GM21515 (cell line): ENCODE measurements around the gene DHX34.

Source experiments
- ATAC-seq: cut with Tn5 transposase; IDR thresholded peaks from one replicate; pipeline ENCODE4 v1.9.1; 2021; ENCODE audit not compliant: unreplicated experiment

Gene DHX34

GRCh38 chr19:47417107-47417745 is 68.1 kb downstream of the DHX34 start:
- no peak for ATAC-seq

DNA sequence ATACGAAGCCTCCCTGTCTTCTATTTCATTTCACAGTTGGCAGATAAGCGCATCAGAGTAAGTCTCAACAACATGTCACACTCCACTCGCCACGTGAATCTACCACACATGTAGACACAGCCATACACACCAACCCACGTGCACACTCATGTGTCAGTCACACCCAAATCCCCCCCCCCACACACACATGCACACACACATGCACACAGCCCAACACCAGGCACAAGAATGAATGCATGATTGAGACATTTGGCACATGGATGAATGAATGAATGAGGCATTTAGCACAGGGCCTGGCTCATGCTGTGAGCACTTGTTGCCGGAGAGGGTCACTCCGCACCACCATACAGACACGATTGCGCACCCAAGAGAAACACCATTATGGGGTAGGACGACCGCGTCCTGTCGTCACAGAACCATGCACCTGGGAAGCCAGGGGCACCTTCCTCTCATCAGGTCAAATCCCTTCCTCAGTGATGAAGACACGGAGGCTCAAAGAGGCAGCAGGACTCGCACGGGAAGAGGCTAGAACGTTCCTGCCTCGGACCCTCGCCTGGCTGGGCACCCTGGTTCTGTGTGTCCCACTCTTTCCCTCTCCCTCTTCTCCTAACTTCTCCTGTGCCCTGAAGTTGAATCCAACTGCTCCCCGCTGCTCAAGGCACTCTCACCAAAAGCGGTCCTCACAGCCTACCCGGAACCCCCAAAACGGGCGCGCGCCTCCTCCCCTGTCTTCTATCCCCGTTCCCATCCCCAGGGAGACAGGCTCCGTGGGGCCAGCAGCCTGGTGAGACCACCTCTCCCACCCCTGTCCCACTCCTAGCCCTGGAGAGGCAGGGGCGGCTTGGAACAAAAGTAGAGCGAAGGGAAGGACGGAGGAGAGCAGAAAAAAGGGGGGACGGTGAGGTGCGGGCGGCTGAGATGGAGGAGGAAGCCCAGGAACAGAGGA is 68.9 kb downstream of the DHX34 start:
- no peak for ATAC-seq

GRCh38 chr19:47418692-47419029 is 69.5 kb downstream of the DHX34 start:
- no peak for ATAC-seq

DNA sequence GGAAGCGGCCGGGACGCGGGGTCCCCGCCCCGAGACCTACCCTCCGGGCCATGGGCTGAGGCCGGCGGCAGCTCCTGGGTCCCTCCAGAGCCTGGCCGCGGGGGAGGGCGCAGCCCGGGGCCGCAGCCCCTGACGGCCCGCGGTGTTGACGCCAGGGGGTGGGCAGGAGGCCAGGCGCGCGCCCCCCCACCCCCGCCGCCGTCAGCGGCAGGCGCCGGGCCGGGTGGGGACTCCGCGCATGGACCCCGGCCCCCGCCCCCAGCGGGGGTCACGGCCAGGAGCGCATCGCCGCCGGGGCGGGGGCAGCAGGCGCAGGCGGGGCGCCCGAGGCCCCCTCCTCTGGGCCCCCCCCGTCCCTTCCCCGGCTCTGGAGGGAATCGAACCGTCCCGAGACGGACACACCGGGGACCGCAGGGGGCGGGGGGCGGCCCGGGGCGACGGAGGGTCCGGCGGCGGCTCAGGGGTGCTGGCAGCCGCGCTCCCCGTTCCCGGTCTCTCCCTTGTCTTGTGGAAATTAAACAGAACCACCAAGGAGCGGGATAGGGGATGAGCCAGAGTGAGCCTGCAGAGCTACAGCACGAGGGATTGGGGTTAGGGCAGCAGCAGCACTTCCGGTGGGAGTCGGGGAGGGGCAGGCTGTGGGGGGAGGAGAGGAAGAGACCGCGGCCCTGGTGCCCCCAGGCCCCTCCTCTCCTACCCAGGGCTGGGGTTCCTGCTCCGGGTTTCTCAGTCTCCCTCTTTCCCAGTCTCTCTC is 70.1 kb downstream of the DHX34 start, which contains the start of gene MEIS3:
TSS of gene MEIS3 (minus strand) at position 498 of the 754 bp plus-strand sequence. CDS start at position 52, 446 bp downstream.
- no peak for ATAC-seq

DNA sequence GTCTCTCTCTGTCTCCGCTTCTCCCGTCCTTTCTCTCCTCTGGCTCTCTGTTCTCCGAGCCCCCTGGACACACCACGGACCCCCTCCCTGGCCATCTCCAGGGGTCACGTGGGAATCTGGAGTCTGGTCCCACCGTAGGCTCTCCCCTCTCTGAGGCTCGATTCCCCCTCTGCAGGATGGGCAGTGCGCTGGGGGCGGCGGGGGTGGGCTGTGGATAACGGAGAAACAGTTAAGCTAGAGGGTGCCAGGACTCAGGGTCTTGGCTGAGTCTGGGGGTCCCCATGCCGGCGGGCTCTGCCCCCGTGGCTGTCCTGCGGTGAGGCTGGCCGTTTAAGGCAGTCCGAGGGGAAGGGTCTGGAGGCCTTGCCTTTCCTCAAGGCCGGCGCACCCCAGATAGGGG is 70.7 kb downstream of the DHX34 start:
- ATAC-seq: no peak

DNA sequence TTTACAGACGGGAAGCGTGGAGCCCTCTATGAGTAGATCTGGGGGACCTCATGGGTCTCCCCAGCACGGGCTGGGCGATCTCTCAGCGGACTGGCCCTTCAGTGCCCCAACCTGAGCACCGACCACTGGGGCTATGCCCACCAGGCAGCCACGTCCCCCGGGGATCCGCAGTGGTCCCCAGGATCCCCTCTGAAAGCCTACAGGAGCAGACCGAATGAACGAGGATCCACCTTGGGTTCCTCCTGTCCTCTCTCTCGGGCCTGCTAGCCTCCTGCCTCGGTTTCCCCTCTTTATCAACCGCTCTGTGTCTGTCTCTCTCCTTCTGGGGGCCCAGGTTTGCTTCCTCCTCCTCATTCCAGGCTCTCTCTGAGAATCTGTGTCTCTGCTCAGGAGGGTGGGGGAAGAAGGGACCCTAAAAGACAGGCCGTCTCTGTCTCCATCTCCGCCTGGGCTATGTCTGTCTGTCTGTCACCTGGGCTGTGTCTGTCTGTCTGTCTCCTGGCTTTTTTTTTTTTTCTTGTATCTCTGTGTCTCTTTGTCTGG is 72.2 kb downstream of the DHX34 start:
- no peak for ATAC-seq

- ATAC-seq: no peak
Observed at GRCh38 chr19:47421844-47422395, 72.8 kb downstream of the DHX34 start.

- ATAC-seq: no peak
Observed at GRCh38 chr19:47422417-47423163, 73.5 kb downstream of the DHX34 start.

GRCh38 chr19:47423203-47423882 is 74.2 kb downstream of the DHX34 start:
- ATAC-seq: no peak

- ATAC-seq: no peak
Observed at GRCh38 chr19:47427241-47428176, 78.4 kb downstream of the DHX34 start.

DNA sequence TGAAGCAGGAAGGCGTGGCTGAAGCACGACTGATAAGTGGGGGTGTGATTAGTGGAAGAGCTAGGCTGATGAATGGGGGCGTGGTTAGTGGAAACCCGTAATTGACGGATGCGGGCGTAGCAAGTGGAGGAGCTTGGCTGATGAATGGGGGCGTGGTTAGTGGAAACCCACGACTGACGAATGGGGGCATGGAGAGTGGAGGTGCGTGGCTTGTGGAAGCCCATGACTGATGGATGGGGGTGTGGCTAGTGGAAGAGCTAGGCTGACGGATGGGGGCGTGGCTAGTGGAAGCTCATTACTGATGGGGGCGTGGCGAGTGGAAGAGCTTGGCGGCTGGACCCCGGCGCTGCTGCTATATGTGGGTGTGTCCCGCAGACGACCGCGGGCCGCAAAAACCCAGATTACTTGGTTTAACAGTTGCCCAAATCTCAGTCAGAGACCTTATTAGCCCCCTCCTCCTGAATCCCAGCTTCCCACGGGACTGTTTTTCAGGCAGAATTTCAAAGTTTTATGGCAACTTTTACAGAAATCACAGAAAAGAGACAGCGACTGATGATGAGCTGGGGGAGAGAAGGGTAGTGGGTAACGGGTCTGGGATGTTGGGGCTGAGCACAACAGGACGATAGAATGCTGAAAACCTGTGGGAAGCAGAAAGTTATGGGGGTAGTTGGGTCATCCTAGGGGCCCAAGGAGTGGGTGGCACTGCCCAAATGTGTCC is 79.2 kb downstream of the DHX34 start:
- ATAC-seq: no peak

DNA sequence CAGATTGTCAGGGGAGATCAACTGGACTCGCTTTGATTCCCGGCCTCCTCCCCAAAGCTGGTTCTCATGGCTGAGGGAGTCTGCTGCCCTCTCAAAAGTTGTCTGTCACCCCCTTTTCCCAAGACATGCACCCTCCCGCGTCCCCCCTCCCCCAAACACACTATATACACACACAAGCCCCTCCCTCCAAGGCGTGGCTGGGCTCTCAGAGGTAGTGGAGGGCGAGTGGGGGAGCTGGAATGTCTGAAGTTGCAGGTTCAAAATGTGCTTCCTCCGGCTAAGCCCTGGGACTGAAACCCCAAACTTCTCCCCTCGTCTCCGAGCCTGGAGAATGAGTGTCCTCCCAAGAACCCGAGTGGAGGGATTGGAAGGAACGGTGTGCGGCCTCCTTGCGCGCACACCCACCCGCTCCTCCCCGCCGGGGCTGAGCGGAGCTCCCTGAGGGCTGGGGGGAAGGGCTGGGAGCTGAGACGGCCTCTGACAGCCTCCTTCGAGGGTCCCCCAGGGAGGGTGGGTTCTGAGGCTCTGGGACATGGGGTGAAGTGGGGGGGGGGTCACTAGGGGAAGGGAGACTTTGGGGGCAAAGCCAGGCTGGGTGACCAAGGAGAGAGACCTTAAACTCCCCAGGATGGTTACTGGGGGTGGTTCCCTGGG is 80.2 kb downstream of the DHX34 start:
- ATAC-seq: no peak

DNA sequence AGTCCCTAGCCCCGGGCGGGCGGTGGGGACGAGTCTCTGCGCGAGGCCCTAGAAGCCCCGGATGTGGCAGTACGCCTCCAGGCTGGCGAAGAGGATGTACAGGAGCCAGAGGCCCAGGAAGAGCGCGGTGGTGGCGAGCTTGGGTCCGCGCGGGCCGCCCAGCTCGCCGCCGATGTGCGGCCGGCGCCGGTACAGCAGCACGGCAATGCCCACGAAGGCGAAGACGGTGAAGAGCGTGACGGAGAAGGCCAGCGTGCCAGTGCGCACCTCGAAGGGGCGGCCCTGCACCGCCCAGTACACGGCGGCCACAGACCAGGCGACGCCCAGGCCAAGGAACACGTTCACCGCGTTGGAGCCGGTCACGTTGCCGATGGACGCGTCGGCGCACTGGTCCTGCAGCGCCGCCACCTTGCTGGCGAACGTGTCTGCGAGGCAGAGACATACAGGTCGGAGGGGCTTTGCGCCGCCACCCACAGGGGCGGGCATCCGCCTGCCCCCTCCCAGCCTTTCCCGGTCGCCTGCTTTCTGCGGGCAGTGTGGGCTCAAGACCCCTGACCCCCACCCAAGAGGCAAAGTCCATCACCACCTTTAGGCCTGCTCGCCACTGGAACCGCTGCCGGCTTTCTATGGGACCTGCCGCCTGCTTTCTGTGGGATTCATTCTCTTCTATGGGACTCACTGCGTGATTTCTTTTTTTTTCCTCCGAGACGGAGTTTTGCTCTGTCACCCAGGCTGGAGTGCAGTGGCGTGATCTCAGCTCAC is 81.1 kb downstream of the DHX34 start:
- no peak for ATAC-seq

DNA sequence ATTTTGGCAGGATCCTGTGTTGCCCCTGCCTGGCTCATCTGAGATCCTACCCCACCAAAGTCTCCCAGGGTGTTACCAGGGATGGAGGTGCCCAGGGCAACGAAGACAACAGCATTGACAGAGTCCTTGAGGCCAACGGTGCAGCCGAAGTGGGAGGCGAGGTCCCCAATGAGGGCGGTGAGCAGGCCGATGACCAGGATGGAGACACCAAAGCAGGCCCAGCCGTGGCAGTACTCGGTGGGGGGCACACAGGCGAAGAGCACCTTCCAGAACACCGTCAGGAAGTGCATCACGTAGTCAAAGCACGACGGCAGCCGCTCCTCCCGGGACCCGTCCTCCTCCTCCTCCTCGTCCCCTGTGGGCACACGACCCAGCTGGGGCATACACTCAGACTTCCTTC is 83.0 kb downstream of the DHX34 start:
- no peak for ATAC-seq
